ENCODE measurements around the gene MBD1. TPM values are rescaled to one million over a fixed set of nuclear protein-coding genes. Genes with fewer than 3 reads are reported as not detected.

Gene MBD1
- total RNA-seq, 1 experiment from 2014 or later = 53.4 TPM

DNA sequence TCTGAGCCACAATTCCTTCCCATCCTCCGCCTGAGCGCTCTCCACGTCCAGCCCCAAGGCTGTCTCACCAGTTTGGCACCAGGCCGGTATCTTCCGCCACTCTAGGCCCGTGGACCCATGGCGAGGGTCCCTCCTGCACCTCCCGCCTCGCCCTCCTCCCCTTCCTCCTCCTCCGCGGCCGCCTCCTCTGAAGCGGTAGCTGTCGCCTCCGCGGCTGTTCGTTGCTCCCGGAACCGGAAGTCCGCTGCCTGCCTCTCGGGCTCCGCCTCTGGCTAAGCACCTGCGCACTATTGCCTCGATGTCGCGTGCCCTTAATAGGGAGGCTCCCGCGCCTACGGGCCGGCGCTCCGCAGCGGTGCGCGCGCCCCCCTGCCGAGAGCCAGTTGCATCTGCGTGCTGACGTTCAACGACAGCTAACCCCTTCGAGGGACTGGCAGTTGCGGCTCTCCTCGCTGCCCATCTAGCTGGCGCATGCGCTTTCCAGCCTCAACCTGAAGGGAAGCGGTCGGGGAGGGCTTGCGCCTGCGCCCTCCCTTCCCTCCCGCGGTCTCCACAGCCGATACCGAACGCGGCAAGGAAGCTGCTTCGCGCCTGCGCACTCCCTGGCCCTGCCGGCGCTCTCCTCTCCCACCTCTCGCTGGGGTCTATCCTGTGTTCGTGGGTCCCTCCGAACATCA, at the start of gene MBD1 (continued):
- no peak for TF ChIP-seq PRRX2 (CRISPR knock-in tag; IDR thresholded peaks at IDR 0.05)
- TF ChIP-seq ZBTB21 (CRISPR knock-in tag; IDR thresholded peaks at IDR 0.05; ENCODE audit: borderline replicate concordance) = peak; percentile 64; the same call in 1 of the 2 replicates
- no peak for TF ChIP-seq ESRRA (CRISPR knock-in tag; IDR thresholded peaks at IDR 0.05; ENCODE audit: borderline replicate concordance)
- TF ChIP-seq CREB1 (CRISPR knock-in tag; IDR thresholded peaks at IDR 0.05) = peak; percentile 69; the same call in 1 of the 2 replicates
- no peak; the same call in 1 of the 2 replicates for TF ChIP-seq TP53 (CRISPR knock-in tag; IDR thresholded peaks at IDR 0.05)
- TF ChIP-seq, protein P1, sequence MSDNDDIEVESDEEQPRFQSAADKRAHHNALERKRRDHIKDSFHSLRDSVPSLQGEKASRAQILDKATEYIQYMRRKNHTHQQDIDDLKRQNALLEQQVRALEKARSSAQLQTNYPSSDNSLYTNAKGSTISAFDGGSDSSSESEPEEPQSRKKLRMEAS (CRISPR knock-in tag; IDR thresholded peaks at IDR 0.05) = peak; percentile 94
- TF ChIP-seq FOXJ3 (CRISPR knock-in tag; IDR thresholded peaks at IDR 0.05; ENCODE audit: borderline replicate concordance) = no peak
- TF ChIP-seq, protein P2, sequence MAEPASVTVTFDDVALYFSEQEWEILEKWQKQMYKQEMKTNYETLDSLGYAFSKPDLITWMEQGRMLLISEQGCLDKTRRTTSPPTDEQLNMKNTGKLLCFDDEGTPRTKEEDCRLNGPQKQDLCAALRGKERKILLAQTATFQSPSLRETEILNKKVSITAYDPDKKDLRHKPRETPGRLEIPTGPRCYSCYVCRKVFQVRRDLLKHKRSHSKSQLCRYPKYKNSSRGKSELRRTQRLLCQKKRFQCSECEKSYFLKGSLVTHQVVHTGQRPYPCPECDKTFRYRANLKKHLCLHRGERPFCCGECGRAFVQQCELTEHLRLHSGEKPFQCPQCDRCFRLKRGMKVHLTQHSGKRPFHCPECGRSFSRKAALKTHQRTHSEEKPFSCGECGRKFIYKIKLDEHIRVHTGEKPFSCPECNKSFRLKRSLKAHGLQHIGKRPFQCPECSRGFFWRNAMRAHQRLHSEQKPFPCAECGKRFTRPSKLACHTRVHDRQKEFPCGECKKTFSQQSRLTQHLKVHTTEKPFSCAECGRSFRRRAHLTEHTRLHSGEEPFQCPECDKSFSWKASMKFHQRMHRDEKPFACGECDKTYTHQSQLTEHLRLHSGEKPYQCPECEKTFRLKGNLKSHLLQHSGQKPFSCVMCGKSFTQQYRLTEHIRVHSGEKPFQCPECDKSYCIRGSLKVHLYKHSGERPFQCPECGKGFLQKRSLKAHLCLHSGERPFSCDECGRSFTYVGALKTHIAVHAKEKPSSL (CRISPR knock-in tag; conservative IDR thresholded peaks at IDR 0.05) = no peak
- TF ChIP-seq, protein P3, sequence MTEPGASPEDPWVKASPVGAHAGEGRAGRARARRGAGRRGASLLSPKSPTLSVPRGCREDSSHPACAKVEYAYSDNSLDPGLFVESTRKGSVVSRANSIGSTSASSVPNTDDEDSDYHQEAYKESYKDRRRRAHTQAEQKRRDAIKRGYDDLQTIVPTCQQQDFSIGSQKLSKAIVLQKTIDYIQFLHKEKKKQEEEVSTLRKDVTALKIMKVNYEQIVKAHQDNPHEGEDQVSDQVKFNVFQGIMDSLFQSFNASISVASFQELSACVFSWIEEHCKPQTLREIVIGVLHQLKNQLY (CRISPR knock-in tag; IDR thresholded peaks at IDR 0.05) = no peak
- TF ChIP-seq TCF7 (CRISPR knock-in tag; IDR thresholded peaks at IDR 0.05; ENCODE audit: low read depth) = no peak
- no peak for TF ChIP-seq GRHL2 (CRISPR knock-in tag; IDR thresholded peaks at IDR 0.05; ENCODE audit: insufficient replicate concordance, severe bottlenecking)
- TF ChIP-seq, protein P4, sequence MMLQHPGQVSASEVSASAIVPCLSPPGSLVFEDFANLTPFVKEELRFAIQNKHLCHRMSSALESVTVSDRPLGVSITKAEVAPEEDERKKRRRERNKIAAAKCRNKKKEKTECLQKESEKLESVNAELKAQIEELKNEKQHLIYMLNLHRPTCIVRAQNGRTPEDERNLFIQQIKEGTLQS (CRISPR knock-in tag; conservative IDR thresholded peaks at IDR 0.05) = no peak
- TF ChIP-seq, protein P5, sequence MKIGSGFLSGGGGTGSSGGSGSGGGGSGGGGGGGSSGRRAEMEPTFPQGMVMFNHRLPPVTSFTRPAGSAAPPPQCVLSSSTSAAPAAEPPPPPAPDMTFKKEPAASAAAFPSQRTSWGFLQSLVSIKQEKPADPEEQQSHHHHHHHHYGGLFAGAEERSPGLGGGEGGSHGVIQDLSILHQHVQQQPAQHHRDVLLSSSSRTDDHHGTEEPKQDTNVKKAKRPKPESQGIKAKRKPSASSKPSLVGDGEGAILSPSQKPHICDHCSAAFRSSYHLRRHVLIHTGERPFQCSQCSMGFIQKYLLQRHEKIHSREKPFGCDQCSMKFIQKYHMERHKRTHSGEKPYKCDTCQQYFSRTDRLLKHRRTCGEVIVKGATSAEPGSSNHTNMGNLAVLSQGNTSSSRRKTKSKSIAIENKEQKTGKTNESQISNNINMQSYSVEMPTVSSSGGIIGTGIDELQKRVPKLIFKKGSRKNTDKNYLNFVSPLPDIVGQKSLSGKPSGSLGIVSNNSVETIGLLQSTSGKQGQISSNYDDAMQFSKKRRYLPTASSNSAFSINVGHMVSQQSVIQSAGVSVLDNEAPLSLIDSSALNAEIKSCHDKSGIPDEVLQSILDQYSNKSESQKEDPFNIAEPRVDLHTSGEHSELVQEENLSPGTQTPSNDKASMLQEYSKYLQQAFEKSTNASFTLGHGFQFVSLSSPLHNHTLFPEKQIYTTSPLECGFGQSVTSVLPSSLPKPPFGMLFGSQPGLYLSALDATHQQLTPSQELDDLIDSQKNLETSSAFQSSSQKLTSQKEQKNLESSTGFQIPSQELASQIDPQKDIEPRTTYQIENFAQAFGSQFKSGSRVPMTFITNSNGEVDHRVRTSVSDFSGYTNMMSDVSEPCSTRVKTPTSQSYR (CRISPR knock-in tag; IDR thresholded peaks at IDR 0.05) = no peak
- TF ChIP-seq, protein P6, sequence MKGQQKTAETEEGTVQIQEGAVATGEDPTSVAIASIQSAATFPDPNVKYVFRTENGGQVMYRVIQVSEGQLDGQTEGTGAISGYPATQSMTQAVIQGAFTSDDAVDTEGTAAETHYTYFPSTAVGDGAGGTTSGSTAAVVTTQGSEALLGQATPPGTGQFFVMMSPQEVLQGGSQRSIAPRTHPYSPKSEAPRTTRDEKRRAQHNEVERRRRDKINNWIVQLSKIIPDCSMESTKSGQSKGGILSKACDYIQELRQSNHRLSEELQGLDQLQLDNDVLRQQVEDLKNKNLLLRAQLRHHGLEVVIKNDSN (CRISPR knock-in tag; IDR thresholded peaks at IDR 0.05) = peak; percentile 72
- TF ChIP-seq, protein P7, sequence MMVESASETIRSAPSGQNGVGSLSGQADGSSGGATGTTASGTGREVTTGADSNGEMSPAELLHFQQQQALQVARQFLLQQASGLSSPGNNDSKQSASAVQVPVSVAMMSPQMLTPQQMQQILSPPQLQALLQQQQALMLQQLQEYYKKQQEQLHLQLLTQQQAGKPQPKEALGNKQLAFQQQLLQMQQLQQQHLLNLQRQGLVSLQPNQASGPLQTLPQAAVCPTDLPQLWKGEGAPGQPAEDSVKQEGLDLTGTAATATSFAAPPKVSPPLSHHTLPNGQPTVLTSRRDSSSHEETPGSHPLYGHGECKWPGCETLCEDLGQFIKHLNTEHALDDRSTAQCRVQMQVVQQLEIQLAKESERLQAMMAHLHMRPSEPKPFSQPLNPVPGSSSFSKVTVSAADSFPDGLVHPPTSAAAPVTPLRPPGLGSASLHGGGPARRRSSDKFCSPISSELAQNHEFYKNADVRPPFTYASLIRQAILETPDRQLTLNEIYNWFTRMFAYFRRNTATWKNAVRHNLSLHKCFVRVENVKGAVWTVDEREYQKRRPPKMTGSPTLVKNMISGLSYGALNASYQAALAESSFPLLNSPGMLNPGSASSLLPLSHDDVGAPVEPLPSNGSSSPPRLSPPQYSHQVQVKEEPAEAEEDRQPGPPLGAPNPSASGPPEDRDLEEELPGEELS (CRISPR knock-in tag; IDR thresholded peaks at IDR 0.05) = peak; percentile 83
- TF ChIP-seq, protein P8, sequence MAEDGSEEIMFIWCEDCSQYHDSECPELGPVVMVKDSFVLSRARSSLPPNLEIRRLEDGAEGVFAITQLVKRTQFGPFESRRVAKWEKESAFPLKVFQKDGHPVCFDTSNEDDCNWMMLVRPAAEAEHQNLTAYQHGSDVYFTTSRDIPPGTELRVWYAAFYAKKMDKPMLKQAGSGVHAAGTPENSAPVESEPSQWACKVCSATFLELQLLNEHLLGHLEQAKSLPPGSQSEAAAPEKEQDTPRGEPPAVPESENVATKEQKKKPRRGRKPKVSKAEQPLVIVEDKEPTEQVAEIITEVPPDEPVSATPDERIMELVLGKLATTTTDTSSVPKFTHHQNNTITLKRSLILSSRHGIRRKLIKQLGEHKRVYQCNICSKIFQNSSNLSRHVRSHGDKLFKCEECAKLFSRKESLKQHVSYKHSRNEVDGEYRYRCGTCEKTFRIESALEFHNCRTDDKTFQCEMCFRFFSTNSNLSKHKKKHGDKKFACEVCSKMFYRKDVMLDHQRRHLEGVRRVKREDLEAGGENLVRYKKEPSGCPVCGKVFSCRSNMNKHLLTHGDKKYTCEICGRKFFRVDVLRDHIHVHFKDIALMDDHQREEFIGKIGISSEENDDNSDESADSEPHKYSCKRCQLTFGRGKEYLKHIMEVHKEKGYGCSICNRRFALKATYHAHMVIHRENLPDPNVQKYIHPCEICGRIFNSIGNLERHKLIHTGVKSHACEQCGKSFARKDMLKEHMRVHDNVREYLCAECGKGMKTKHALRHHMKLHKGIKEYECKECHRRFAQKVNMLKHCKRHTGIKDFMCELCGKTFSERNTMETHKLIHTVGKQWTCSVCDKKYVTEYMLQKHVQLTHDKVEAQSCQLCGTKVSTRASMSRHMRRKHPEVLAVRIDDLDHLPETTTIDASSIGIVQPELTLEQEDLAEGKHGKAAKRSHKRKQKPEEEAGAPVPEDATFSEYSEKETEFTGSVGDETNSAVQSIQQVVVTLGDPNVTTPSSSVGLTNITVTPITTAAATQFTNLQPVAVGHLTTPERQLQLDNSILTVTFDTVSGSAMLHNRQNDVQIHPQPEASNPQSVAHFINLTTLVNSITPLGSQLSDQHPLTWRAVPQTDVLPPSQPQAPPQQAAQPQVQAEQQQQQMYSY (CRISPR knock-in tag; IDR thresholded peaks at IDR 0.05) = 0 out of 2 replicates have a peak, but pooled peaks have one; percentile 47
- TF ChIP-seq, protein P9, sequence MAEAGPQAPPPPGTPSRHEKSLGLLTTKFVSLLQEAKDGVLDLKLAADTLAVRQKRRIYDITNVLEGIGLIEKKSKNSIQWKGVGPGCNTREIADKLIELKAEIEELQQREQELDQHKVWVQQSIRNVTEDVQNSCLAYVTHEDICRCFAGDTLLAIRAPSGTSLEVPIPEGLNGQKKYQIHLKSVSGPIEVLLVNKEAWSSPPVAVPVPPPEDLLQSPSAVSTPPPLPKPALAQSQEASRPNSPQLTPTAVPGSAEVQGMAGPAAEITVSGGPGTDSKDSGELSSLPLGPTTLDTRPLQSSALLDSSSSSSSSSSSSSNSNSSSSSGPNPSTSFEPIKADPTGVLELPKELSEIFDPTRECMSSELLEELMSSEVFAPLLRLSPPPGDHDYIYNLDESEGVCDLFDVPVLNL (CRISPR knock-in tag; IDR thresholded peaks at IDR 0.05; ENCODE audit: borderline replicate concordance, low read depth) = no peak
- TF ChIP-seq, protein P10, sequence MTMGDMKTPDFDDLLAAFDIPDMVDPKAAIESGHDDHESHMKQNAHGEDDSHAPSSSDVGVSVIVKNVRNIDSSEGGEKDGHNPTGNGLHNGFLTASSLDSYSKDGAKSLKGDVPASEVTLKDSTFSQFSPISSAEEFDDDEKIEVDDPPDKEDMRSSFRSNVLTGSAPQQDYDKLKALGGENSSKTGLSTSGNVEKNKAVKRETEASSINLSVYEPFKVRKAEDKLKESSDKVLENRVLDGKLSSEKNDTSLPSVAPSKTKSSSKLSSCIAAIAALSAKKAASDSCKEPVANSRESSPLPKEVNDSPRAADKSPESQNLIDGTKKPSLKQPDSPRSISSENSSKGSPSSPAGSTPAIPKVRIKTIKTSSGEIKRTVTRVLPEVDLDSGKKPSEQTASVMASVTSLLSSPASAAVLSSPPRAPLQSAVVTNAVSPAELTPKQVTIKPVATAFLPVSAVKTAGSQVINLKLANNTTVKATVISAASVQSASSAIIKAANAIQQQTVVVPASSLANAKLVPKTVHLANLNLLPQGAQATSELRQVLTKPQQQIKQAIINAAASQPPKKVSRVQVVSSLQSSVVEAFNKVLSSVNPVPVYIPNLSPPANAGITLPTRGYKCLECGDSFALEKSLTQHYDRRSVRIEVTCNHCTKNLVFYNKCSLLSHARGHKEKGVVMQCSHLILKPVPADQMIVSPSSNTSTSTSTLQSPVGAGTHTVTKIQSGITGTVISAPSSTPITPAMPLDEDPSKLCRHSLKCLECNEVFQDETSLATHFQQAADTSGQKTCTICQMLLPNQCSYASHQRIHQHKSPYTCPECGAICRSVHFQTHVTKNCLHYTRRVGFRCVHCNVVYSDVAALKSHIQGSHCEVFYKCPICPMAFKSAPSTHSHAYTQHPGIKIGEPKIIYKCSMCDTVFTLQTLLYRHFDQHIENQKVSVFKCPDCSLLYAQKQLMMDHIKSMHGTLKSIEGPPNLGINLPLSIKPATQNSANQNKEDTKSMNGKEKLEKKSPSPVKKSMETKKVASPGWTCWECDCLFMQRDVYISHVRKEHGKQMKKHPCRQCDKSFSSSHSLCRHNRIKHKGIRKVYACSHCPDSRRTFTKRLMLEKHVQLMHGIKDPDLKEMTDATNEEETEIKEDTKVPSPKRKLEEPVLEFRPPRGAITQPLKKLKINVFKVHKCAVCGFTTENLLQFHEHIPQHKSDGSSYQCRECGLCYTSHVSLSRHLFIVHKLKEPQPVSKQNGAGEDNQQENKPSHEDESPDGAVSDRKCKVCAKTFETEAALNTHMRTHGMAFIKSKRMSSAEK (CRISPR knock-in tag; IDR thresholded peaks at IDR 0.05; ENCODE audit: borderline replicate concordance) = no peak

Measured in WTC11 (cell line).